Amygdala (tissue), 56 donors: ENCODE results near the gene NLRC4.
"Not testable (repeated sequence)": the region's sequence is repeated elsewhere in the genome, so short reads cannot be mapped to it uniquely, and the experiment has no call there.

Experiments
- DNase-seq, 56 donors: peaks; one replicate each; lab custom pipeline; 2025; lab: John Stamatoyannopoulos, UW

The NLRC4 gene

DNA sequence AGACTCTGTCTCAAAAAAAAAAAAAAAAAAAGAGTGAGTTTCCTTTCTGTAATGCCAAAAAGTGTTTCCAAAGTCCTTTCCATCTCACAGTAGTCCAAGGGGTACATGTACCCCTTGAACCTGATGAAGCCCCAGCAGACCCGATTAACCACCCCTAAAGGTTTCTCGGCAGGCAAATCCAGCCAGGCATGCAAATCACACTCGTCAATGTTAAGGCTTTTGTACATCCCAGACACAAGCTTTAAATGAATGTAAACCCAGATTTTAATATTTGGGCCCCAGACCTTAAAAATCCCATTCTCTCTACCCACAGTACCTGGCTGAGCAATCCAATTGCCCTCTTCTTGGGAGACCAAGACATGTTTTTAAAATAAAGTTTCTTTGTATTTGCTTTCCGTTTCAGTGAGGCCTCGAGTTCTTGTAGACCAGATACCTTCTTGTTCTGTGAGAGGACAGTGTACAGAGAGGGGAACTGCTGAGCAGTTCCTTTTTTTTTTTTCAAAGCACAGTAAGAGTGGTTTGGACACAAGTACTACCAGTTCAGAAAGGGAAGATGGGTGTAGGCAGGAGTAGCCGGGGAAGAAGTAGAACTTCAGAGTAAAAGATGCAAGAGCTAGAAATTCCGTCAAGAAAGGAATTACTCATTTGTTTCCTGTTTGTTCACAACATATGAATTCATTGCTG lies at the start of gene NLRC4:
TSS of gene NLRC4 (minus strand) at position 465 of the 684 bp plus-strand sequence. CDS start 8,111 bp downstream, outside the sequence.
- no peak for DNase-seq

DNA sequence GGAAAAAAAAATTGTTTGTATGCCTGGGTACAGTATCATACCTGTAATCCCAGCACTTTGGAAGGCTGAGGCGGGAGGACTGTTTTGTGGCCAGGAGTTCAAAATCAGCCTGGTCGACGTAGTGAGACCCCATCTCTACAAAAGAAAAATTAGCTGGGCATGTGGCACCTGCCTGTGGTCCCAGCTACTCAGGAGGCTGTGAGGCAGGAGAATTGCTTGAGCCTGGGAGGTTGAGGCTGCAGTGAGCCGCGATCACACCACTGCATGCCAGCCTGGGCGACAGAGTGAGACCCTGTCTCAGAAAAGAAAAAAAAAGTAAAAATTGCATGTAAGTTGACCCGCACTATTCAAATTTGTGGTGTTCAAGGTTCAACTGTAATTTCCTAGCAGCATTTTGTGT lies 45.9 kb upstream of the NLRC4 start:
- DNase-seq, result no peak

GRCh38 chr2:32293966-32294562 lies 29.4 kb upstream of the NLRC4 start:
- DNase-seq, result not testable (repeated sequence)

DNA sequence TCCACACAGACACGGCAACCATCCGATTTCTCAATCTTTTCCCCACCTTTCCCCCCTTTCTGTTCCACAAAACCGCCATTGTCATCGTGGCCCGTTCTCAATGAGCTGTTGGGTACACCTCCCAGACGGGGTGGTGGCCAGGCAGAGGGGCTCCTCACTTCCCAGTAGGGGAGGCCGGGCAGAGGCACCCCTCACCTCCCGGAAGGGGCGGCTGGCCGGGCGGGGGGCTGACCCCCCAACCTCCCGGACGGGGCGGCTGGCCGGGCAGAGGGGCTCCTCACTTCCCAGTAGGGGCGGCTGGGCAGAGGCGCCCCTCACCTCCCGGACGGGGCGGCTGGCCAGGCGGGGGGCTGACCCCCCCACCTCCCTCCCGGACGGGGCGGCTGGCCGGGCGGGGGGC lies 28.8 kb upstream of the NLRC4 start:
- DNase-seq, result not testable (repeated sequence)

DNA sequence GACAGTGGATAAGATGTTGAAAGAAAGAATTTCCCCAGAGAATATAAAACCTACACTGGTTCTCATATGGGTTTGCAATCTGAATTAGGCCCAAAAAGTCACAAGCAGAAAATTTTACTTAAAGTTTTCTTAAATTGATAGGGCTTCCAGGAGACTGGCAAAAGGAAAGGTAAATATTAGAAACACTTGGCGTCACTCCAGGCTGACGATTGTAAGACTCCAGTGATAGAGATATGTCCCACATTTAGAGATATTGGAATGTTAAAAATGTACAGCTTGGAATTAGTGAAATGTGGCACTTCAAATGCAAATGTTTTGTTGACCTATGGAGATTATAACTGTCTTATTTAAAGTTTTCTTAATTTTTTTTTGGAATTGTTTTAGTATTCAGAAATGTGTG lies 27.1 kb upstream of the NLRC4 start:
- DNase-seq, result no peak

DNA sequence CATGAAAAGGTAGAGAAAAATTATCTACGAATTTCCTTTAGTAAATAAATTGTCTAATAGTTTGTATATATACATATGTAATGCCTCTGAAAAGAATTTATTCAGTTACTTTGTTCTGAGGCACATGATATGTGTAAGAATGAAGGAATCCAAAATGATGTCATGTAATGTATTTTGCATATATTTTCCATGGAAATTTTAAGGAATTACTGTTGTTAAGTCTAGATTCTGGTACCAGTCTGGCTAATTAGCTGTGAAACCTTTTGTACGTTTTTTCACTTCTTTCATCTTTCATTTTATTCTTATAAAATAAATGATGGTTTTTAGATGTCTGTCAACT lies 25.3 kb upstream of the NLRC4 start:
- DNase-seq, result no peak

- DNase-seq, result no peak
These were observed 24.7 kb upstream of the NLRC4 start for GRCh38 chr2:32289165-32289999.

DNA sequence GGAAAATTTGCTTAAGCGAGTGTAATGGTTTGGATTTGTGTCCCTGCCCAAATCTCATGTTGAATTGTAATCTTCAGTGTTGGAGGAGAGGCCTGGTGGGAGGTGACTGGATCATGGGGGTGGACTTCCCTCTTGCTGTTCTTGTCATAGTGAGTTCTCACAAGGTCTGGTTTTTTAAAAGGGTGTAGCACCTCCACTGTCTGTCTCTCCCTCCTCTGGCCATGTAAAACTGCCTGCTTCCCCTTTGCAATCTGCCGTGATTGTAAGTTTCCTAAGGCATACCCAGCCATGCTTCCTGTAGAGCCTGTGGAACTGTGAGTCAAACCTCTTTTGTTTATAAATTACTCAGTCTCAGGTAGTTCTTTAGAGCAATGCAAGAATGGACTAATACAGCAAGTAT lies 19.6 kb upstream of the NLRC4 start:
- no peak for DNase-seq

GRCh38 chr2:32278478-32278853 lies 13.8 kb upstream of the NLRC4 start:
- no peak for DNase-seq

- DNase-seq, result peak; percentile 31 to 96 (median 78)
These were observed 13.2 kb upstream of the NLRC4 start, which contains the start of gene YIPF4 for GRCh38 chr2:32277674-32278477. TSS of gene YIPF4 (plus strand) at chr2:32277904. CDS start at chr2:32278156, 252 bp downstream.

DNA sequence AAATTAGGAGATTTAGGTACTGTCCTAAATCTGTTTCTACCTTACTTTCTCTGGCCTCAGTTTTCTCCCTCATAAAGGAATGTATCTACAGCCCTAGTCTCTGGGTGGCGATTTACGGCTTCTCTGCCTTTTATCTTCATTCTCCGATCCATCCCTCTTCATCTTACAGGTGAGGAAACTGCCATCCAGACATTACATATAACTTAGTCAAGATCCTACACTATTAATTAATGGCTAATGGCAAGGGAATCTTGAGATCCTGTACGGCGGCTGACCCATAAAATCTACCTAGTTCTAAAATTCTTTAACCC lies 12.6 kb upstream of the NLRC4 start:
- DNase-seq, result no peak

GRCh38 chr2:32275790-32276189 lies 11.1 kb upstream of the NLRC4 start:
- DNase-seq, result not testable (repeated sequence)

DNA sequence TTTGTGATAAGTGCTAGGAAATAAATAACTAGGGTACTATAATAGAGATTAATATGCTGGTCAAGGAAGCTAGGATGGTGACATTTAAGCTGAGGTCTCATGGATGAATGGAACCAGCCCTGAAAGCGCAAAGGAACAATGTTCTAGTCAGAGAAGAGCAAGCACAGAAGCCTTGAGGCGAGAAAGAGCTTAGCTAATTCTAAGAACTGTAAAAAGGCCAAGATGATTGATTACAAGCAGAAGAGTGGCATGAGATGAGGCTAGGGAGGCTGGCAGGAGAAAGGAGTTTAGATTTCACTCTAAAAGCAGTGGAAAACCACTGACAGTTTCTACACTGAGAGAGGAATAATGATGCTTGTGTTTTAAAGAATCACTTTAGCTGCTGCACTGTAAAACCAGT lies 9.6 kb upstream of the NLRC4 start:
- no peak for DNase-seq

DNA sequence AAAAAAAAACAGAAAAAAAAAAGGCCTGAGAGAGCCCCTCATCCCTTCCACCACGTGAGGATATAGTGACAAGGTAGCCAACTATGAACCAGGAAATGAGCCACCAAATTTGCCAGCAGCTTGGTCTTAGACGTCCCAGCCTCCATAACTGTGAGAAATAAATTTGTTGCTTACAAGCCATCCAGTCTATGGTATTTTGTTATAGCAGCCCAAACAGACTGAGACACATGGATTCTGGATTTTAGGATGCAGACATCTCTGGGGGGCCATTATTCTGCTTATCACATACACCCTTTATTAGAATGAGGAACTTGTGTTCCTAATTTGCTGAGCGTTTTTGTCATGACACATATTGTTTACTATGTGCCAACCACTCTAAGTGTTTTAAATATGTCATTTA lies 7.6 kb upstream of the NLRC4 start:
- DNase-seq, result no peak

GRCh38 chr2:32271063-32271462 lies 6.4 kb upstream of the NLRC4 start:
- no peak for DNase-seq

DNA sequence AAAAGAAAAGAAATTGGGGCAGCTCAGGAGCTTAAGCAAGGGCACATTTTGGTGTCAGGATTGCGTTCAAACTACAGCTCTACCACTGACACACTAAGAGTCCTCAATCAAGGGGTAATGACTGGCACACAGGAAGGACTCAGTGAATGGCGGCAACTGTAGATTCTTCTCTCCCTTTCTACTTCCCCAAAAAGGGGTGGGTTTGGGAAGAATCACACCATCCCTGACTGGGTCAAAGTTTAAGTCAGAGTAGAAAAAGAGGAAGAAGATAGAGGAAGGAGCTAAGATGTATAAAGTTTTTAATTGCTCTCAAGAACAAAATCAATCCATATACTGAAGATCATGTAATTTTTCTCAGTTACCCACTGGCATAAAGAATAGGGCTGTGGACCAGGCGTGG lies 2.6 kb downstream of the NLRC4 start:
- peak in 1 of 56 donors; percentile 3 for DNase-seq

DNA sequence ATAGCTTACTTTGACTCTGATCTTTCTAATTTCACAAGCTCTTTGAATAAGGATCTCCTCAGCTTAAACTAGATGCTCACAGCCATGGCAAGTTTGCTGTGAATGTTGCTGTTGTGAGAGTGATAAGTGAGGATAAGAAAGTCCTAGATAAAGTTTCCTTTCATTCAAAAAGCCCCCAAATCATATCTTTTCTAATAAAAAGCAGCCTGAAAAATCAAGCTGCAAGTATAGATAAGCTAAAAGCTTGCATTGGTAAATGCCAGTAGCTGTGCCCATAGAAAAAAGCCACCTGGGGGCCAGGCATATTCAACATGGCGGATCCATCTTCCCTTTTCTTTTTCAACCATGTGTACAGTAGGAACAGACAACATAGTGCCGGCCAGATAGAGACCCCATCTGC lies 4.3 kb downstream of the NLRC4 start:
- no peak for DNase-seq

DNA sequence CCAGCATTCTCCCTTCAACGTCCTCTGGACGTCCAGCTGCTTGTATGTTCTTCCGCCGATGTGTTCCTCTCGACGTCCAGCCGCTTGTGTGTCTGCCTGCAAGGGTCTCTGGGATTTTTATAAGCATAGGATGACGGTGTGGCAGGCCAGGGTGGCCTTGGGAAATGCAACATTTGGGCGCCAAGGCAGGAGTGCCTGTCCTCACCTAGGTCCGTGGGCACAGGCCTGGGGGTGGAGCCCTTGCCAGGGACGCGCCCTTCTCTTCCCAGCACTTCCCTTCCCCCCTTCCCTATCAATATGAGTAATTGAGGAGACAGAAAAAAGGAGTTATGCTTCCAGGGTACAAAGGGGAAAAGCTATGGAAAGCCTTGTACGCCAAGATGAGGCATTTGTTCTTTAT lies 6.4 kb downstream of the NLRC4 start:
- no peak for DNase-seq

DNA sequence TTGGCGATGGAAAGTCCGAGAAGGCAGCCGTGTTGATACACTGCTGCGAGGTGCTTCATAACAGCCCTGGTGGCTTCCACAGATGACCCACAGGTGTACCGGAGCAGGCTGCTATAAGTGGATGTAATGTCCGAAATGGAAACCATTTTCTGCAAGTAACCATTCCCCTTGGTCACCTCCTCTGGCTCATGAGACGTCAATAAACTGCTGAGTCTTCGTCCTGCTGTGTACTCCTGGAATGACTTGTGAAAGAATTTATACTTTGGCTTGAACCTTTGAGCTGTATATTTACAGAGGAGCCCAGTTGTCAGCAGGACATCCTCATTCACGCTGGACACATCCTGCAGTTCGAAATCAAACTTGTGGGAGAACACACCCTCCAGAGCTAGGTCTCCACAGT lies 14.4 kb downstream of the NLRC4 start:
- DNase-seq, result no peak

DNA sequence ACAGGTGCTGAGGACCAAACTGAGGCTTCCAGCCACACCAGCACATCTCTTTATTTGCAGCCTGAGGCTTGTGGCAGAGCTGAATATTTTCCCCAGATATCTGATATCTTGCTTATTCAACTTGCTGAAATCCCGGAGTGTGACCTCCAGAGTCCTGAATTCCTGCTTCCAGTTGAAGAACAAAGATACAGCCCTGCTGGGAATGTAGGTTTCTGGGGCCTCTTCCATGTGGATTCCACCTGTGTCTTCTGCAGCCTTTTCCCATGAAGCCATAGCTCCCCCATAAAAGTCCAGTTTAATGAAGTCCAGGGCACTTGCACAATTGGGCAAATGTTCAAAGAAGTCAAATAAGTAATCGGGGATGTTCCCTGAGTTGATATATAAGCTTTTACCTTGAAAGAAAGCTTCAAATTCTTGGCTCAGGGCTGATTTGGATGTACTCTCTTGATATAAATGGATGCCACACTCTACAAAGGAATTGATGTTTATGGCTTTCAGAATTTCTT lies 14.9 kb downstream of the NLRC4 start:
- no peak for DNase-seq

DNA sequence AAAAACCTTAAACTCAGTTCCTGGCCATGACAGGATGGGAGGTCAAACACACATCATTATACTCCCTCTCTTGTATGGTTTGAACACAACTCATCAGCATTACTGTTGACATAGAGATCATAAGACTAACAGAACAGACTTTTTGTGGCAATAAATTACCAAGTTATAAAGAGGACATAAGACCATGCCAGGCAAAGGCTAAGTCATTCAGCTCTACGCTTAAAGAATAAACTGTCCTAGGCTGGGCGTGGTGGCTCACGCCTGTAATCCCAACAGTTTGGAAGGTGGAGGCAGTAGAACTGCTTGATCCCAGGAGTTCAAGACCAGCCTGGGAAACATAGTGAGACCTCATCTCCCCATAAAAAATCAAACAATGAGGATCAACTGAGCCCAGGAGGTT lies 16.4 kb downstream of the NLRC4 start:
- DNase-seq, result no peak
